NT2/D1 (cell line): ENCODE measurements around the gene KCNJ15.

Source experiments
- SUZ12 ChIP-seq: IDR thresholded peaks from 2 replicates; pipeline ENCODE4 v1.6.1; 2011; ENCODE audit not compliant: insufficient read length, insufficient read depth; ENCODE audit errors: extremely low read depth
- YY1 ChIP-seq: IDR thresholded peaks from 2 replicates; pipeline ENCODE4 v1.6.1; 2011; ENCODE audit not compliant: insufficient read length, insufficient read depth

- TF ChIP-seq YY1 (no peak), SUZ12 (no peak)
Measured at GRCh38 chr21:38315122-38315521, 58.3 kb downstream of the KCNJ15 start.
